Effector CD8-positive, alpha-beta T cell (primary cell): ENCODE results near the gene AGXT.

Experiments used
- DNase-seq: peaks from one replicate; lab custom pipeline; 2025; lab: John Stamatoyannopoulos, UW

AGXT gene

DNA sequence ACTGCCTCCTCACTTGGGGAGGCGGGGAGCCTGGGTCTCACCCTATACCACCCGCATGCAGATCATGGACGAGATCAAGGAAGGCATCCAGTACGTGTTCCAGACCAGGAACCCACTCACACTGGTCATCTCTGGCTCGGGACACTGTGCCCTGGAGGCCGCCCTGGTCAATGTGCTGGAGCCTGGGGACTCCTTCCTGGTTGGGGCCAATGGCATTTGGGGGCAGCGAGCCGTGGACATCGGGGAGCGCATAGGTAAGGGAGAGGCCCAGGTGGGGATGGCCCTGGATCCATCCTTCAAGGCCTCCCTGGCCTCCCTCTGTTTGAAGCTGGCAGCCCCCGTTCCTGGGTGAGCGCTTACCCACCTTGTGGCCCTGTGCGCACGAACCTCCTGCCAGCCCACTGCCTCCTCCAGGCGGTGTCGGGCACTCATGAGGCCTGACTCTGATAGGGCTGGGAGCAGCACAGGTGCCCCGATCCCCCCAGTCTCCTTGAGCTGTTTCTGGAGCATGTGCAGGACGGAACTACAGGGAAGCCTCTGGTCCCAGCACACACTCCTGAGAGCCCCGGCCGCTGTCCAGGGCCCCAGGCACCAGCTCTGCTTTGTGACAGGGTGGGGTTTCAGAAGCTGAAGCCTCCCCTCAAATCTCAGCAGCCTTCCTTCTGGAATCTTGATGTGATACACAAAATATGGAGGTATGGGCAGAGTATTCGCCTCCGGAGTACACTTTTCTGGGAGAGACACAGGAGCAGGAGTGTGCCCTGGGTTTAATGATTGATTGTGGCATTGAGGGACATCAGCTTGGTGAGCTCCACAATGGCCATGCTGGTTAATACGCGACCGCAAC is 708 bp downstream of the AGXT start:
- no peak for DNase-seq

DNA sequence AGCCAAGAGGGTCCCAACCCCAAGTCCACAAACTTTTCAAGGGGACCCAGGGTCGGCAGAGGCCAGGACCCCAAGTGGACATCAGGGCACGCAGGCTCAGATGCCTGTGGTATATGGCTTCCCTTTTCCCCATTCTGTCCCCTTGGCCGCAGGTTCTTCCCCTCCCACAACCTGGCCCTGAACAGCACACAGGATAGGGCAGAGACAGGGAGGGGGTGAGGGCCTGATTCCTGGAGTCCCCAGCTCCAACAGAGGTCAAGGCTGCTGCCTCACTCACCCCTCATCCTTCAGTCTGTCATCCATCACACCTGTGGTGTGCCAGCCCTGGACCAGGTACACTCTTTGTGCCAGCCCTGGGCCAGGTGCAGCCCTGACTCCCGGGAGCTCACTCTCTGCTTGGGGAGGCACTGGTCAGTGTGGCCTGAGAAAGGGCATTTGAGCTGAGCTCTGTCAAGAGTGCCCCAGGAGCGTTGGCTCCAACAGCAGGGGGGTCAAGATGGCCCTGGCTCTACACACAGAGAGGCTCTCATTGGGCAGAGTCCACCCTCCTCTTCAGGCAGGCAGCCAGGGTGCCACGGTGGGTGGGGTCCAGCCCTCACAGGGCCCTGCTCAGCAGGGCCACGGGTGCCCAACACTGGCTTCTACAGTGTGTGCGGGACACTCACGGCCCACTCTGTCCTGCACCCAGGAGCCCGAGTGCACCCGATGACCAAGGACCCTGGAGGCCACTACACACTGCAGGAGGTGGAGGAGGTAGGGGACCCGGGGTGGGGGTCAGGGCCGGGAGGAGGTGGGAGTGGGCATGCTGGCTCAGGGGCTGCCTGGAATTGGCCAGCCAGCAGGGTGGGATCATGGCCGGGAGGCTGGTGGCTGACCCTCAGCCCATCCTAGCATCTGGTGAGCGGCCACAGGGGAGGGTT is 1.6 kb downstream of the AGXT start:
- DNase-seq: no peak

- no peak for DNase-seq
Measured at GRCh38 chr2:240871071-240871958, 2.7 kb downstream of the AGXT start.

DNA sequence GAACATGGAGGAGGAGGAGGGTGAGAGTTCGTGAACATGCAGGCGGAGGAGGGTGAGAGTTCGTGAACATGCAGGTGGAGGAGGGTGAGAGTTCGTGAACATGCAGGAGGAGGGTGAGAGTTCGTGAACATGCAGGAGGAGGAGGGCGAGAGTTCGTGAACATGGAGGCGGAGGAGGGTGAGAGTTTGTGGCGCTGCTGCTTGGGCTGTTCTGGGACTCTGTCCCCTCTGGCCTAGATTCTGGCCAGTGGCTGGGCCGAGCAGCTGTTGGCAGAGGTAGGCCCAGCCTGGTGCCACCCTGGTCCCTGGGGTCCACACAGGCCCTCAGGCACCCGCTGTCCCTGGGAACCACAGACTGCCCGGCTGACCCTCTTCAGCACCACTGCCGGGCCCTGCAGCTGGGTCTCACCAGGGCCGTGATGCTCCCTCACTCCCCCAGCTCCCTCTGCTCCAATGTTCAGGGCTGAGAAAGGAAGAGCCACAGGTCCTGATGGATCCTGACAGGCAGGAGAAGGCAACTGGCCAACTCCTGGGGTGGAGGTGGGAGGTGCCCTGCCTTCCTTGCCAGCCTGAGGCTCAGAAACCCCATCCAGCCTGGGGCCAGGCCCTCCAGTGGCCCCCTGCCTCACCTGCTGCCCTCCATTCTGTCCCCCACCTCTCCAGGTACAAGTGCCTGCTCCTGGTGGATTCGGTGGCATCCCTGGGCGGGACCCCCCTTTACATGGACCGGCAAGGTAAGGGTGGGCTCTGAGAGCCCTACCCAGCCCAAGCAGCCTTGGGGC is 3.9 kb downstream of the AGXT start:
- DNase-seq: no peak

DNA sequence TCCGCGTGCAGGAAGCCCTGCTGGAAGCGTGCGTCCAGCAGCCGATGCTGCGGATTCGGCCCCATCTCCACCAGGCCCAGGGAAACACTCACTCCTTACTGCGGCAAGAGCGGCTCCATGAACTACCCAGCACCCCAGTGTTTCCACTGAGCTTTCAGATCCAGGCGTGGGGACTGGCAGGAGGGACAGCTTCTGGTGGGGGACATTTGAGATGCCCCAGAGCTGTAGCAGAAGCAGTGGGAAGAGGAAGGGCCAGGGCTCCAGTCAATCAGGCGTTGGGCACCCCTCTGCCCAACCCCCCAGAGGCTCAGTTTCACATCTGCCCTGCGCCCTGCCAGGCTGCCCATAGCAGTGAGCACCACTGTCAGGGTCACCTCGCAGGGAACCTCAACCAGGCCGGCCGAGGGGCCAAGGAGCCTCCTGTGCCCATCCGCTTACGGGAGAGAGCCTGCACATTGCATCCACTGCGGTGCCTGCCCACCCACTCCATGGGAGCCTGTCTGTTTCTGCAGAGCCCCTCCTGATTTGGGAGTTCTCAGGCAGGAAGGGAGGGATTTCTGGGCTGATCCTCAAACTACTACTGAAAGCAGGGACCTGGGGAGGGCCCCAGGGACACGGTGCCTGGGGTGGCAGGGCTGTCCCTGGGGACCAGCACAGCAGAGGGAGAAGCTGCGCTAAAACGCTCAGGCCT is 4.6 kb downstream of the AGXT start:
- no peak for DNase-seq

DNA sequence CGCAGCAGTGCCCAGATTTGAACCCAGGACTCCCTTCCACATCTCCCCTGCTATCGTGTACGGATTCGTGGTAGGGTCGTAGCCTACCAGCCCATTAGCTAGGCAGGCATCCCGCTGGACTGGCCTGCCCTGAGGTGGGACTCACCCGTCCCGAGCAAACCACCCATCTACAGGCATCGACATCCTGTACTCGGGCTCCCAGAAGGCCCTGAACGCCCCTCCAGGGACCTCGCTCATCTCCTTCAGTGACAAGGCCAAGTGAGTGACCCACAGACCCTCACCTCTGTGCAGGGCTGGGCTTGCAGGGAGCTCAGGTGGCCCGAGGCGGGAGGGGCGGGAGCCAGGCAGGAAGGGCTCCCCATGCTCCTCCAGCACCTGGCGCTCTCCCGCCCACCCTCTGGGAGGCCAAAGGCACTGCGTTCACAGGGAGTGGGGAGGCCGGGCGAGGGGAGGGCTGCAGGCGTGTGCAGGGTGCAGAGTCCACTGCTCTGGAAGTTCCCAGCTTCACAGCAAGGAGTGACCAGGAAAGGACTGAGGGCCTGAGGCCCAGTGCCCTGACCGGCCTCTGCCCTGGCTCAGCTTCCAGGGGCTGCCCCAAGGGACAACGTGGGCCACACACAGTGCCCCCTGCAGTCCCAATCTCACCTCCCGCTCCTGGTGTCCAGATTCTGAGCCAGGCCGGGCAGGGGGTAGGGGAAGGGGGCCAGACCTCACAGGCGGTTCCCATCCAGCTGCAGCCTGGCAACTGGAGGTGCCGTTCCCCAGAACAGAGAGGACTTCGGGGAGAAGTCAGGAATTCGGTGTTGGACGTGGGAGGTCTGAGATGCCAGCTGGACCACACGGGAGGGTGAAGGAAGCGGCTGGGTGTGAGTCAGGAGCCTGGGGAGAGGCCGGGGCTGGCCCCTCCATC is 5.4 kb downstream of the AGXT start:
- no peak for DNase-seq

- no peak for DNase-seq
Measured at GRCh38 chr2:240874715-240875227, 6.1 kb downstream of the AGXT start.

- no peak for DNase-seq
Measured at GRCh38 chr2:240875228-240876034, 6.8 kb downstream of the AGXT start.

GRCh38 chr2:240876035-240876474 is 7.4 kb downstream of the AGXT start:
- DNase-seq: no peak

- DNase-seq: no peak
Measured at GRCh38 chr2:240876475-240877251, 8.0 kb downstream of the AGXT start.

GRCh38 chr2:240877460-240878340 is 9.1 kb downstream of the AGXT start:
- no peak for DNase-seq

DNA sequence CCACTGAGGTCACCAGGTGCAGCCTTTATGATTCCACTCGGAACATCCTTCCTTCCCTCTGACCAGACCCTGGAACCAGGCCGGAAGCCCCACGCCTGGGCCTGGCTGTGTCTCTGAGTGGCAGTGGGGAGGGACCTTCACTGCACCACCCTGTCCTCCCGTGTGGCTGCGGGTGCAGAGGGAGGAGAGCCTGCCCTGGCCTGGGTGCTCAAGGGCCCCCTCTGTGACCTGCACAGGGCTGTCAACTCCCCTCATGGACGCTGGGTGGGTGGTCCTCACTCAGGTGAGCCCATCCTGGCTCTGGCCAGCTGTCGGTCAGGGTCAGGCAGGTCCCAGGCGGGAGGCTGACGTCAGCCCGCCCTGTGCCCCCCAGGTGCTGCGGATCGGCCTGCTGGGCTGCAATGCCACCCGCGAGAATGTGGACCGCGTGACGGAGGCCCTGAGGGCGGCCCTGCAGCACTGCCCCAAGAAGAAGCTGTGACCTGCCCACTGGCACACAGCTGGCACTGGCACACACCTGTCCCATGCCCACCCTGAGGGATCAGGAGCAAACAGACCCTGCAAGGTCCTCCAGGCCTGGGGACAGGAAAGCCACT is 9.8 kb downstream of the AGXT start:
- no peak for DNase-seq

DNA sequence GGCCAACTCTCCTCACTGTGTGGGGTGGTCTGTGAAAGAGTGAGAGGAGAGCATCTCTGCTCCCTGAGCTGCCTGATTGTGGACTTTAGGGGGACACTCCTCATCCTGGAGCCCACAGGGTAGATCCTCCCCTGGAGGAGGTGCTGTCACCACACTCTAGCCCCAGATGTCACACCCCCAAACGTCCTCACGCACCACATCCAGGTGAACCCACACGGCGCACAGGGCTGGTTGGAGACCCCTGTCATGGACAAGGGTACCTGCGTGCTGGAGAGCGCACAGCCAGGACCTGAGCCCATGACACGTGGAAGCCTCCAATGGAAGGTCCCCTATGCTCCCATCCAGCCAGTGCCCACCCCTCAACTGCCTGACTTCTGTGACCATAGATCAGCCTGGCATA is 10.5 kb downstream of the AGXT start:
- no peak for DNase-seq

DNA sequence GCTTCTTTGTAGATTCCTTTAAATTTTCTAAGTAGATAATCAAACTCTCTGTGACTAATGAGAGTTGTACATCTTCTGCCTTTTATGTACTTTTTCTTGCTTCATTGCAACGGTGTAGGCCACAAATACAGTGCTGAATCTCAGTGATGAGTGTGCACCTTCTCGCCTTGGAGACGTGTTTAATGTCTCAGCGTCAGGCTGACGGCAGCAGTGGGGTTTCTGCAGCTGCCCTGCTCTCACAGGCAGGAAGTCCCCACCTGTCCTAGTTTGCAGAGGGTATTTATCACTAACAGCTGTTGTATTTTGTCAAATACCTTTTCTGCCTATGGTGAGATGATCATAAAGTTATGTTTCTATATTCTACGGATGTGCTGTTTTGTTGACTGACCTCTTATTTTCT is 13.3 kb downstream of the AGXT start:
- DNase-seq: no peak

- DNase-seq: no peak
Measured at GRCh38 chr2:240884221-240884620, 15.6 kb downstream of the AGXT start.

GRCh38 chr2:240884745-240885144 is 16.1 kb downstream of the AGXT start:
- DNase-seq: no peak
